Bronchial epithelial cell (primary cell): ENCODE results near the gene FOXP4. TPM values are rescaled to one million over a fixed set of nuclear protein-coding genes. Genes with fewer than 3 reads are reported as not detected.
"Not testable (repeated sequence)": the region's sequence is repeated elsewhere in the genome, so short reads cannot be mapped to it uniquely, and the experiment has no call there.

Experiments
- DNase-seq: peaks from one replicate; pipeline ENCODE4 v3.0.0-alpha.2; 2010; ENCODE audit warnings: low read depth
- FAIRE-seq: peaks from 2 replicates; lab custom pipeline; 2011; peaks lifted over from hg19 to GRCh38; lab: Jason Lieb, UNC
- H3K27me3 ChIP-seq: 2 replicates; pipeline ENCODE4 v1.5.1; 2011; ENCODE audit warnings: low read length; ENCODE audit not compliant: control insufficient read depth, insufficient read depth
- H3K36me3 ChIP-seq: 2 replicates; pipeline ENCODE4 v1.5.1; 2011; ENCODE audit warnings: low read length; ENCODE audit not compliant: control insufficient read depth, insufficient read depth
- H3K4me3 ChIP-seq: 2 replicates; pipeline ENCODE4 v1.5.1; 2011; ENCODE audit warnings: mild to moderate bottlenecking, low read depth, low read length, control low read depth
- CTCF ChIP-seq: IDR thresholded peaks from 2 replicates; pipeline ENCODE4 v1.5.1; 2011; ENCODE audit warnings: mild to moderate bottlenecking, moderate library complexity, low read length, control low read depth, inconsistent platforms; ENCODE audit not compliant: insufficient read depth, severe bottlenecking
- total RNA-seq: library from RNA; depleted of rRNA; stranded (reverse); fragments of >200 nt; gene quantifications from 2 replicates; pipeline ENCODE4 v1.2.1, GENCODE V29; 2014

The FOXP4 gene
- total RNA-seq, 1 donor from 2014 or later: 2.1 TPM

GRCh38 chr6:41615311-41615710 lies 69.1 kb downstream of the FOXP4 start:
- no peak for FAIRE-seq
- no peak for TF ChIP-seq CTCF
- H3K4me3 ChIP-seq: no peak overlapping the region
- no peak for DNase-seq
- peaks cover 3% of the 10 kb centered on the region for H3K27me3 ChIP-seq
- no peaks in the 10 kb centered on the region for H3K36me3 ChIP-seq

GRCh38 chr6:41618598-41618997 lies 72.4 kb downstream of the FOXP4 start:
- H3K4me3 ChIP-seq: no peak overlapping the region
- no peak for TF ChIP-seq CTCF
- H3K36me3 ChIP-seq: no peaks in the 10 kb centered on the region
- DNase-seq: no peak
- peaks cover 3% of the 10 kb centered on the region for H3K27me3 ChIP-seq
- no peak for FAIRE-seq

GRCh38 chr6:41619193-41619592 lies 73.0 kb downstream of the FOXP4 start:
- H3K4me3 ChIP-seq, DNase-seq, H3K27me3 ChIP-seq, FAIRE-seq, H3K36me3 ChIP-seq: not testable (repeated sequence)

- H3K4me3 ChIP-seq: no peak overlapping the region
- DNase-seq (no peak), FAIRE-seq (no peak)
- H3K27me3 ChIP-seq: no peaks in the 10 kb centered on the region
- TF ChIP-seq CTCF: no peak
- H3K36me3 ChIP-seq: no peaks in the 10 kb centered on the region
Measured at GRCh38 chr6:41621367-41621766, 75.2 kb downstream of the FOXP4 start.

- Histone ChIP-seq H3K27me3 (no peaks in the 10 kb centered on the region), H3K36me3 (no peaks in the 10 kb centered on the region), H3K4me3 (no peak overlapping the region)
- no peak for TF ChIP-seq CTCF
- FAIRE-seq (no peak), DNase-seq (no peak)
Measured at GRCh38 chr6:41621802-41622201, 75.6 kb downstream of the FOXP4 start.

- no peak for FAIRE-seq
- DNase-seq: no peak
- TF ChIP-seq CTCF: no peak
- Histone ChIP-seq H3K27me3 (no peaks in the 10 kb centered on the region), H3K4me3 (no peak overlapping the region), H3K36me3 (no peaks in the 10 kb centered on the region)
Measured at GRCh38 chr6:41622206-41622988, 76.2 kb downstream of the FOXP4 start.
